Fibroblast of skin of left biceps (primary cell): Measurements from ENCODE around the gene ZNF445.
"Not testable (repeated sequence)": the region's sequence is repeated elsewhere in the genome, so short reads cannot be mapped to it uniquely, and the experiment has no call there.

ENCODE experiments used
- DNase-seq, 2 experiments: peaks; one replicate each; pipeline ENCODE4 v3.0.0-alpha.2; 2013; ENCODE audit warnings: low read depth in 2 of 2

Gene ZNF445

DNA sequence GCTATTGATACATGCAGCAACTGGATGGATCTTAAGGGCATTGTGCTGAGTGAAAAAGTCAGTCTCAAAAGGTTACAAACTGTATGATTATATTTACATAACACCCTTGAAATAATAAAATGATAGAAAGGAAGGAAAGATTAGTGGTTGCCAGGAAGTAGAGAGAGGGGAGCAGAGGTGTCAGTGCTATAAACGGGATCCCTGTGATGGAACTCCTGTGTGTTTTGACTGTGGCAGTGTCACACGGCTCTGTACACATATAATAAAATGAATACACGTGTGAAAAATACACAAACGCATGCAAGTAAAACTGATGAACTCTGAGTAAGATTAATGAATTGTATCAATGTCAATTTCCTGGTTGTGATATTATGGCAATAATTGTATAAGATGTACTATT lies 78.6 kb downstream of the ZNF445 start:
- no peak for DNase-seq

DNA sequence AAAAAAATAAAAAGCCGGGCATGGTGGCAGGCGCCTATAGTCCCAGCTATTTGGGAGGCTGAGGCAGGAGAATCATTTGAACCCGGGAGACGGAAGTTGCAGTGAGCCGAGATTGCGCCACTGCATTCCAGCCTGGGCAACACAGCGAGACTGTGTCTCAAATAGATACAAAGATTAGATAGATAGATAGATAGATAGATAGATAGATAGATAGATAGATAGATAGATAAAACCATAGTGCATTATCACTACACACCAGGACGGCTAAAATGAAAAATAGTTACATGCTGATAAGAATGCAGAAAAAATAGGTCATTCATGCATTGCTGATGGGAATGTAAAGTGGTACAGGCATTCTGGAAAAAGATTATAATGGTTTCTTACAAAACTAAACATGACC lies 79.2 kb downstream of the ZNF445 start:
- DNase-seq, result not testable (repeated sequence)

DNA sequence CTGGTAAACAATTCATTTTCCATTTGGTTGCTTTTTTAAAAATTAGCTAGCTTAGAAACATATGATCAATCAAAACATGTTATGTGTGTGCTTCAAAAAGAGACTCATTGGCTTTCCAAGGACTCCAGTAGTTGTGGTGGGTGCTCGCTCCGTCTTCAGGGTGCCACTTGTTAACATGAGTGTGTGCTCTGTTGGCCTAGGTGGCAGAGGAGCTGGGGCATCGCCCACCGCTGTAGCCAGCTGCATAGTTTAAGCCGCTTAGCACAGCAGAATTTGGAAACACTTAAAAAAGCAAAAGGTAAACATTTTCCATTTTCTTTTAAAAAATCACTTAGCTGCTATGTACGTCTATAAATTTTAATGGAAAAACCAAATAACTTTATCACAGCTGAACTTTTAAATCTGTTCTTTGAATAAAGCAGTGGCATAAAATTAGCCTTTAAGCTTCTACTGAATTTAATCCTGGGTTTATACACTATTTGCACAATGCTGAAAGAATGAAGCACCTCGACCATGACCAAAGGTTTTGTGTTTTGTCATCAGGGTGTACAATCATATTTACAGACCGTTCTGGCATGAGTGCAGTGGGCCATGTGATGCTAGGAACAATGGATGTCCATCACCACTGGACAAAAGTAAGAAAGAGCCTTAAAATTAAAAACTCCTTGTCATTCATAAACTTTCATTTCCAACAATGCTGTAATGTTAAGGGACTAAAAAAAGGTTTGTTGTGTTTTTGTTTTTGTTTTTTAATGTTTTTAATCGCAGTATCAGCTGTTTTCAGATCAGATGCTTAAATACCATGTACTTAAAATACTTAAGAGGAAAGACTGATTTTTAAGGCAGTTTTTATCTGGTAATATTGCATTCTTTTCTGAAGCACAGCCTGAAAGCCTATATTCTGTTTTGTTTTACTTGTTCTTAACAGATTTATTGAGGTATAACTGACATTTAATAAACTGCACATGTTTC lies 81.0 kb downstream of the ZNF445 start:
- no peak for DNase-seq

DNA sequence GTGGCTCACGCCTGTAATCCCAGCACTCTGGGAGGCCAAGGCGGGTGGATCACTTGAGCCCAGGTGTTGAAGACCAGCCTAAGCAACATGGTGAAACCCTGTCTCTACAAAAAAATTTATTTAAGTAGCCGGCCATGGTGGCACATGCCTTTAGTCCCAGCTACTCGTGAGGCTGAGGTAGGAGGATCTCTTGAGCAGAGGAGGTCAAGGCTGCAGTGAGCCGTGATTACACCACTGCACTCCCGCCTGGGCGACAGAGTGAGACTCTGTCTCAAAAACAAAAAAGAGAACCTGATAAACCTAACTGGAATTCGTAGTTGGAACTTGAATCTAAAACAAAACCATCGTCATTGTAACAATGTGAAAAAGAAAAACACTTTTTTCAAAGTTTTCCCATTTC lies 81.8 kb downstream of the ZNF445 start:
- no peak for DNase-seq

DNA sequence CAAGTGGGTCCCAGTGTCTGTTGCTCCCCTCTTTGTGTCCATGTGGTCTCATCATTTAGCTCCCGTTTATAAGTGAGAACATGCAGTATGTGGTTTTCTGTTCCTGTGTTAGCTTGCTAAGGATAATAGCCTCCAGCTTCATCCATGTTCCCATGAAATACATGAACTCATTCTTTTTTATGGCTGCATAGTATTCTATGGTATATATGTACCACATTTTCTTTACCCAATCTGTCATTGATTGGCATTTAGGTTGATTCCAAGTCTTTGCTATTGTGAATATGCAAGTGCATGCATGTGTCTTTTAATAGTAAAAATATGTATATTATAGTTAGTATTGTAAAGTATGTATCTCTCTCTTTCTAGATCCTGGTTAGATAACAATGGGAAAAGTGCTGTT lies 85.0 kb downstream of the ZNF445 start:
- no peak for DNase-seq

DNA sequence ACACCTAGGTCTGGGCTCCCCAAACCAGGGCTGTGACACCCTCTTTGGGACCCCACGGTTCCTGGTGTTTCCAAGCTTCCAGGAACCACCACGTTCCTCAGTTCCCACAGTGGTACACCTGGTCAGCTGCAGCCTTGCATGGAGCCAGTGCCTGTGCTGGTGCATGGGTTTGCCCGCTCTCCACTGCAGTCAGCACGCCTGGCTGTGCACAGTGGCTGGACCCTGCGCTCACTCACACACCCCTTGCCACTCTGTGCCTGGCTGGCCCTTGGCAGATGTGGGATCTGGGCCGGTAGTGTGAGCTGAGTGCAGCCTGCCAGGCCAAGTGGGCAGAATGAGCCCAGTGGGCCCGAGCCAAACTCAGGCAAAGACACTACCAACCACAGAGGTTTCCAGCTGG lies 90.1 kb downstream of the ZNF445 start:
- DNase-seq, result no peak
